Ectodermal cell (in vitro differentiated cells): ENCODE results near the gene NHSL2.

Experiments used
- H3K27ac ChIP-seq: 2 replicates; pipeline ENCODE4 v1.7.0; 2013; ENCODE audit warnings: mild to moderate bottlenecking, low read depth, low read length; ENCODE audit not compliant: insufficient read depth, poor library complexity, severe bottlenecking
- H3K27me3 ChIP-seq: 2 replicates; pipeline ENCODE4 v1.7.0; 2013; ENCODE audit warnings: mild to moderate bottlenecking, low read length; ENCODE audit not compliant: insufficient read depth, control insufficient read depth, poor library complexity, severe bottlenecking
- H3K36me3 ChIP-seq: one replicate; pipeline ENCODE4 v1.7.0; 2013; ENCODE audit warnings: low read length; ENCODE audit not compliant: control insufficient read depth, insufficient read depth
- H3K4me1 ChIP-seq: one replicate; pipeline ENCODE4 v1.7.0; 2013; ENCODE audit warnings: low read length; ENCODE audit not compliant: control insufficient read depth, insufficient read depth
- H3K4me3 ChIP-seq: 2 replicates; pipeline ENCODE4 v1.7.0; 2013; ENCODE audit warnings: low read depth, low read length, control low read depth; ENCODE audit not compliant: insufficient read depth
- H3K9me3 ChIP-seq: 2 replicates; pipeline ENCODE4 v1.7.0; 2013; ENCODE audit warnings: mild to moderate bottlenecking, low read length, moderate library complexity; ENCODE audit not compliant: control insufficient read depth
- WGBS, 2 experiments: methylation state at CpG; one replicate each; pipeline ENCODE4 v1.1.7; 2013; ENCODE audit warnings: missing lambda C conversion rate in 2 of 2; 5-methylcytosine and 5-hydroxymethylcytosine counted together

Gene NHSL2

DNA sequence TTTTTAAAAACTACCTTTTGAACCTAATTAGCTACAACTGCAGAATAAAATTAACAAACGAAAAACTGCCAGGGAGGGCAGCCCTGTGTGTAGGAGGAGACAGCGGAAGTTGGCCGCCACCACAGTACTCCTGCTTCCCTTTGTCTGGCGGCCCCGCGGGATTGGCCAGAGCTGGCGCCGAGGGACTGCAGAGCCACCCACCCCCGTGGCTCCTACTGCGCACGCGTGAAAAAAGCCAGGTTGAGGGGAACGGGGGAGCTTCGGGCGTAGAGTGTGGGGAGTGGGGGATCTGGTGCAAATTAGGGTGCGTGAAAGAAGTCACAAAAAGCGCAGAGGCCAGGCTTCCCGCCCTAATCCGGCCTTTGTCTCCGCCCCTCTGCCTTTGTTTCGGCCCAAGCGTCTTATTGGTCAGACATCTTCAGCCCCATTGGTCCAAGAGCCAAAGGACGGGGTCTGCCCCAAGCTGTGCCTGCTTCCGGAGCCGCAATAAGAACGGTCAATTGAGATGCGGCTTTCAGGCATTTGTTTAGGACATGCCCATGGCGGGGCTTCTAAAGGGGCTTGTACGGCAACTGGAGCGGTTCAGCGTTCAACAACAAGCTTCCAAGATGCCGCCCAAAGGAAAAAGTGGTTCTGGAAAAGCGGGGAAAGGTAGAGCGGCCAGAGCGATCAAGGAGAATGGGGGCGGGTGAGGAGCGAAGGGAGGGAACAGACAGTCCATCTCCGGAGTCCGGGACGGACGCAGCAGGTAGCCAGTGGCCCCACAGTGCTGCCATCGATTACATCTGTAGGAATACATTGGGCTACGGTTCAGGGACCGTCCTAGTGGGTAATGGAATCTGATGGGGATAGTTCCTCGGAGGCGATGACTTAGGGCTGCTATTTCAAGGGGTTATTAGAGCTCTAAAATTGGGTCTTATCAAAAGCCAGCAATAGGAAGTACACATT, 270.8 kb downstream of the NHSL2 start, which contains the start of gene PIN4:
Gene PIN4 (plus strand): TSS at position 580 of the 948 bp plus-strand sequence. CDS start 29 bp downstream, at position 609.
- Histone ChIP-seq H3K36me3 (no peaks in the 10 kb centered on the region), H3K27ac (peak within 1 kb of the TSS; percentile 96), H3K9me3 (no peaks in the 10 kb centered on the region), H3K4me1 (no peaks in the 10 kb centered on the region), H3K27me3 (no peaks in the 10 kb centered on the region), H3K4me3 (peak within 1 kb of the TSS; percentile 69)
- 0% methylated on average over 45 to 46 of the region's 46 CpGs for WGBS, 2 experiments

DNA sequence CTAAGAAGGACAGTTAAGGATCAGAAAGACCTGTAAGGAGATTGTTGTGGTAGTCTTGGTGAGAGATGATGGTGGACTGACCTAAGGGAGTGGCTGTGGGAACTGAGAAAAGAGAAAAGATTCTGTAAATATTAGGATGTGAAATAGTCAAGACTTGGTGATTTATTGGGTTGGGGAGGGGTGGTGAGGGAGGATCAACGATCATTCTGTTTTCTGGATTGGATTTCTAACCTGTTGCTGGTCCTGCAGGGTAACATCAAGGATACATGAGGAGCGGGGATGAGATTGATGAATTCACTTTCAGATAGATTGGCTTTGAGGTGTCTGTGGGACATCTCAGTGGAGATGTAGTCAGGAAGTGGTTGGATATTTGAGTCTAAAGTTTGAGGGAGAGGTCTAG, 272.3 kb downstream of the NHSL2 start:
- Histone ChIP-seq H3K27me3 (no peaks in the 10 kb centered on the region), H3K4me1 (no peaks in the 10 kb centered on the region), H3K9me3 (no peaks in the 10 kb centered on the region), H3K27ac (no peak overlapping the region), H3K36me3 (no peaks in the 10 kb centered on the region), H3K4me3 (no peak overlapping the region)
- WGBS, 2 experiments: 94 to 96% methylated on average over 2 of the region's 2 CpGs

DNA sequence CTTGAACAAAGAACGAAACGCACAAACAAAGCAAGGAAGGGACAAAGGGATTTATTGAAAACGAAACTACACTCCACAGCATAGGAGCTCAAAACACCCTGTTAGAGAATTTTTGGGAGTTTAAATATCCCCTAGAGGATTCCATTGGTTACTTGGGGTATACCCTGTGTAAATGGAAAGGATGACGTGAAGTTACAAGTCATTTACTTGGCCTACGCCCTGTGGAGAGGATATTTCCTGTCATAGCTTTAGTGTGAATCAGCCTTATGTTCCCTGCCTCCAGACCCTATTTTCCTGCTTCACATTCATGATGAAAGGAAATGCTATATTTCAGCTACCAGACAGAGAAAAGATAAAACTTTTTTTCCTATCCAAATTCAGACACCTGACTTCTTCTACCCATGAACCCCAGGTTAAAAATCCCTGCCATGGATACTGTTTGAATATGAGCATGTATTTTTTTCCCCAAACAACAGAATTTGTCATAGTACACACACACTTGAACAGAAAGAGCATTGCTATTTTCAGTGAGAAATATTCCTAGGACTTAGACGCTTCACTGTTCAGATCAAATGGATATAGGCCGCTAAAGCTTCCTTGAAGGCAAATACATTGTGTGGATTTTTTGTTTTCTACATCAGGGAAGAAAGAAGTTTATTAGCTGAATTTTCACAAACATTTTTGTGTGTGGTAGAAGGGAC, 291.3 kb downstream of the NHSL2 start:
- no peaks in the 10 kb centered on the region for H3K9me3 ChIP-seq
- 74 to 91% methylated on average over 4 to 7 of the region's 7 CpGs for WGBS, 2 experiments
- no peak overlapping the region for H3K27ac ChIP-seq
- H3K4me1 ChIP-seq: no peaks in the 10 kb centered on the region
- H3K27me3 ChIP-seq: no peaks in the 10 kb centered on the region
- H3K36me3 ChIP-seq: peaks cover 4% of the 10 kb centered on the region
- H3K4me3 ChIP-seq: no peak overlapping the region
